HG03039 (cell line): ENCODE results near the gene MYO18B.

ENCODE experiments used
- ATAC-seq: cut with Tn5 transposase; IDR thresholded peaks from one replicate; pipeline ENCODE4 v1.9.1; 2021; ENCODE audit warnings: mild to moderate bottlenecking, moderate library complexity; ENCODE audit not compliant: unreplicated experiment

MYO18B gene

GRCh38 chr22:25935266-25936058, 193.5 kb downstream of the MYO18B start:
- ATAC-seq, result no peak

GRCh38 chr22:25938151-25938550, 196.2 kb downstream of the MYO18B start:
- ATAC-seq, result no peak

DNA sequence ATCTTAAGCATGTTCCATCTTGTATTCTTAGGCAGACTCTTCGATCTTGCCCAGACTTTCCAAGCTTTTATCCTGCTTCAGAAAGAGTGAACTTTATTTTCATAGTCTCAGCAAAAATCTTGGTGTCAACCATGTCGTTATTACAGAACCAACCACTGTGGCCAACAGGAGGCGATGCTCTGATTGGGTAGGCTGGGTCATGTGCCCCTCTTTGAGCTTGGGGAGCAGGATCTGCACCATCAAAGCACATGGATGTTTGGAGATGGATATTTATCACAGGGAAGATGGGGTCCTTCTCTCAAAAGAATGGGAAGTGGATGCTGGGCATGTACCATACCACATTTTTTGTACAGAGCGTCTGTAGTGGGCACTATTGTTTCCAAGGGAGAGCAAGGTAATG, 197.4 kb downstream of the MYO18B start:
- ATAC-seq, result no peak

GRCh38 chr22:25940479-25940878, 198.5 kb downstream of the MYO18B start:
- ATAC-seq, result no peak

DNA sequence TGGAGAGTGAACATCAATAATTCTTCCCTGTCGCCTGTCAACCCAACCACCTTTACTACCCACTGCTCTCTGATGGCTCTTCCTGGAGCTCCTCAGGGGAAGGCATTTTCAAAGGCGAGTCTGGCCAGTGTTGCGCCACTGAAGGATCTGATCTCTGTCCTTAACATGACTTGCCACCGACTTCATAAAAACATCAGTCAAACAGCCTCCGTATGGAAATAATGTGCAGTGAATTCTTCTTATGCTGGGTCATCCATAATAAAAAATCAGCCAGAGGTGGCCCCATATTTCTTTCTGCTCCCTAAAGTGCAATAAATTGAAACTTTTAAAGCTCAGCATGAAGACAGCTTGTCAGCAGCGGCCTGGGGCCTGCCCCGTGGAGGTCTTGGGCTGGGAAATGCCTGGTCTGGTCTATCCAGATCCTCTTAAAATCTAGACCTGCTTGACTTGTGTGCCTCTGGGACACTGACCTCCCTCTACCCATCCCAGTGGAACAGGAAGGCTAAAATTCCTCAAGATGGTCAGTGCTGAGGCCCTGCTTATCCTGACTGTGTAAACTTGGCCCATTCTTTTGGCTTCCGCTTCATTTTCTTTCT, 199.5 kb downstream of the MYO18B start:
- no peak for ATAC-seq

DNA sequence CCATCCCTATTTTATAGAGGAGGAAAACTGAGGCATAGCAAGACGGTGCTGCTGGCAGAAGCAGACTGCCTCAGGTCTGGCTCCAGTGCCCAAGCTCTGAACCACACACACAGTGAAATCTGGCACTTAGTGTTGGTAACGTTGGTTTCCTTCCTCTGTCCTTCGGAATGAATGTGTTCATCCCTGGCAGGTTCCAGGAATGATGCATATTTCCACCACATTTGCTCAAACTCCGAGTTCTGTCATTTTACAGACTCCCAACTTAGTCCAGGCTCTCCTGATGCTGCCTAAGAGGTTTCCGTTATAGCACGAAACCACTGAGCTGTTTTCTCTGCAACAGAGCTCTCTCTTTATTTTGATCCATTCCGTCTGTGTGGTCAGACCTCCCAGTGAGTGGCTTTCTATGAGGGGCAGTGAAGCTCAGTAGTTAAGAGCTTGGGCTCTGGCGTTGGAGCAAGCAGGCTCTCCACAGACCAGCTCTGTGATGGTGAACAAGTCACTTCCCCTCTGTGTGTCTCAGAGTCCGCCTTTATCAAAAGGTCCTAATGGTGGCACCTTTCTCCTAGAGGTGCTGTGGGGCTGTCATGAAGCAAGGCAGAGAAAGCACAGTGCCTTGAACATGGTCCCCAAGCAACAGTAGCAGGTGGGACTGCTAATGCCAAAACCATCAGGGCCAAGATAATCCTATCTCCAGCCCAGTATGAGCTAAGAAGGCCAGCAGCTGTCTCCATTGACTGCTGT, 200.3 kb downstream of the MYO18B start:
- no peak for ATAC-seq

- ATAC-seq, result no peak
Observed at GRCh38 chr22:25942856-25943411, 200.9 kb downstream of the MYO18B start.

DNA sequence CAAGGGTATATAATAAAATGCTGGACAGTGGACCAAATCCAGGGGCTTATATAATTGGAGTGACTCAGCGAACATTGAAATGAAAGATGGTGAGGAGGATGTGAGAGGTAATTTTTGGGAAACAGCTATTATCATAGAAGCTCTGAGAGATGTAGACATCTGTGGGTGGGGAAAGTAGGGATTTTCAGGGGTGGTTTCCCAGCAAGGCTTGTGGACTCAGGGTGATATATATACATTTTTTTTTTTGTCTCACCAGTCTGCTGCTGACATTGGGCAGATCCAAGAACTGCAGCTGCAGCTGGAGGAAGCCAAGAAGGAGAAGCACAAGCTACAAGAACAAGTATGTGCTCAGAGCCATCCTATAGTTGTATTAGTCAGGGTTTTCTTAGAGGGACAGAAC, 208.1 kb downstream of the MYO18B start:
- ATAC-seq, result no peak

DNA sequence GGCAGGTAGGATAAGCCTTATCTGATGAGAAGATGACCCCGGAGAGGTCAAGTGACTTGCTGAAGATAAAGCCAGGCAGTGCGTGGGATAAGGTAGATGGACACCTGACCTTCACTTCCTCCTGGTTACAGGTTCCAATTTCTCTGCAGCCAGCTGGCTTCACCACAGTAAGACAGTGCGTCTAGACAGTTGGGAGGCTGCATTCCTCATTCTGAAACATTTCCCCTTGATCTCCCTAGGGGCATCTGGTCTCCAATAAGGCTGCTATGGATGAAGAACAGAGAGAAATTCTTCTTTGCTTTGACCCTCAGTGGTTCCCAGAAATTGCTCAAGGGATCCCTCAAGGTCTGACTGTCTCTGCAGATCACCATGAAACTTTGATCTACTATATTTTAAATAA, 211.3 kb downstream of the MYO18B start:
- no peak for ATAC-seq

DNA sequence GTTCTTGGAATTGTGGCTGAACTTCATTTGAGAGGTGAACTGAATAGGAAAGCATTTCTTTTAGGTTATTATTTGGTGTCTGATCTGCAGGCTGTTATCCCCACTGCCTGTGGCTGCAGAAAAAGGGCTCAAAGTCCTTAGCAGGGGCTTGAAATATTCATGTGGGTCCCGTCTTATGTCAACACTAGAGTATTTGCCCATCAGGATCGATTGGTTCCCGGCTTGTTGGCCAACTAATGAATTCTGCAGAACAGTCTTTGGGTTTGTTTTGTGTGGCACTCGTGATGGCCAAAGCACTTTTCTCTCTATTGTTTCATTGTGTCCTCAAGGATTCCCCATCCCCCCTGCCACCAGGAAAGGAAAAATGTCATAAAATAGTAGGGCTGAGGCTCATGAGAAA, 211.9 kb downstream of the MYO18B start:
- ATAC-seq, result no peak

DNA sequence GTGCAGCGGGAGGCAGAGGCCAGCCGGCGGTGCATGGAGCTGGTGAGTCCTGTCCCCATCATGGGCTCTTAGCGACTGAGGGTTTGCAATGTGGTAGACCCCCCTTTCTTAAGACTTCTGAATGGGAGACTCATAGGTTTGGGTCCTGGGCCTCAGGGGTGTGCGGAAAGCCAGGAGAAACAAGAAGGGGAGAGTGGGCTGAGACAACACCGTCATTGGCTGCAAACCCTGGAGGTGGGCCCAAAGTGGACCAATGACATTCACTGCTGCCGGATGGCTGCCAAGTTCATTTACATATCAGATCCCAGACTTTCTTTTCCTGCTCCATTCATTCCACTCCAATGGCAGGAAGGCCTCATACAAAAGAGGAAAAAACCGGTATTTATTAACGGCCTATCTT, 213.3 kb downstream of the MYO18B start:
- no peak for ATAC-seq

DNA sequence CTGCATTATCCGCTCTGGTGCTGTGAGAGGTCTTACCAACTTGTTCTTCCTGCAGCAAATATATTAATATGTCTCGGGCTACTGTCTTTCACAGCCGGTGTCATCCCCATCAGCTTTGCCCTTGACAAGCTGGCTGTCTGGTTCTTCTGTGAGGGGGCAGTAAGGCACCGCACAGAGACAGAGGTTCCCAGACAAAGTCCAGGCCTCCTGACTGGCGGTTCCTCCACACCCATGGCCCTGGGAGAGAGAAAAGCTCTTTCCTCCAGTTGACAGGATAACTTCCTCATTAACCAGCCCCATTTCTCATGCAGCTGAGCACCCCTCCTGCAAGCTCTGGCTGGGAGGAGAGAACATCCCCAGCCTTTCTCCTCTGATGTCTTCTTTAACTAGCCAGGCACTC, 214.8 kb downstream of the MYO18B start:
- ATAC-seq, result no peak

- ATAC-seq, result no peak
Observed at GRCh38 chr22:25959818-25960774, 218.1 kb downstream of the MYO18B start.

- ATAC-seq, result no peak
Observed at GRCh38 chr22:25961699-25962098, 219.7 kb downstream of the MYO18B start.

GRCh38 chr22:25962711-25963110, 220.7 kb downstream of the MYO18B start:
- no peak for ATAC-seq

DNA sequence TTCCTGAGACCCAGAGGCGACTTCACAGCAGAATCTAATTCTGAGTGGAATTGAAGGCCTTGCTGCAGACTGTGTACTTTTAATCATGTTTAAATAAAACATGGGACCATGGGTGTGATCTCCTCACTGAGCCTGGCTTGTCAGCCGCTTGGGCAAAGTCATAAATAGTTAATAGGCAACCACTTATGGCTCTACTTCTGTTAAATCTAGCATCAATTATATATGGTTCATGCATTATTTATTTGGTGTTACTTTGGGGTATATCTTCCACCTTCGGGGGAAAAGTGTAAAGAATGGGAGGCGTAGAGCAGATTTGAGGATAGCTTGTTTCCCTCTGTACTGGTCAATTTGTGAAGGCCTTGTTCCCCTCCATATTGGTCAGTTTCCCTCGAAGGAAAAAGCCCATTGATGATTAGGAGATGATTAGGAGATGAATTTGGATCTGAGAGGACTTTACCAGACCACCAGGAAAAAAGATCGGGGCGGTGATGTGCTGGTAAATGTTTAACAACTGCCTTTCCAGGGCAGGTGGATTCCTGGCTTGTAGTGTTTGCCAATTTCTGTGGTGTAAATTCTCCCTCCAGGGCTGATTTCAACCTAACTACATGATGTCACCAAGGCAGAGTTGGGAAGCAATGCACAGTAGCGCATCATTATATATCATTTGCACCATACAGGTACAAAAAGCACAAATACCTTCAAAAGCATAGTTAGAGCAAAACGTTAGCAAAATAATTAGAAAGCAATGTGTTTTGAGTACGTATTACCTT, 223.2 kb downstream of the MYO18B start:
- no peak for ATAC-seq

DNA sequence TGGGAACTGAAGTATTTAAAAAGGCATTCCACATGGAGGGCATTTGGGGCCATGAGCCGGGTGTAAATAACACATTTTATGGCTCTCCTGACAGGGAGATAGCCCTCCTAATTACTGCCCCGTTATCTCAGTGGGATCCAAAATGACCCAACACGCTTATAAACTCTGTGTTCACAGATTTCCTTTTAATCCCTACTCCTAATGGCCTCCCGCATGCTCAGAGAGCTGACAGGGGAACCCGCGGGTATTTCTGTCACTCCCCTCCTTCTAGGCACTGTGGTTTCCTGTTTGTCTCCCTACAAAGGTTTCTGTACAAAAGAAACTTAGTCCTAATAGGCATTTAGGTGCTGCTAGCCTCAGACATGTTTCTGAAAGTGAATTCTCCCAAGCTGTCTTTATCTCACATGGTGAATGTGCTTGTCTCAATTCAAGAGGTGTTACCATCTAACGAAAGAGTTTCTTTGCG, 224.5 kb downstream of the MYO18B start:
- ATAC-seq, result no peak

DNA sequence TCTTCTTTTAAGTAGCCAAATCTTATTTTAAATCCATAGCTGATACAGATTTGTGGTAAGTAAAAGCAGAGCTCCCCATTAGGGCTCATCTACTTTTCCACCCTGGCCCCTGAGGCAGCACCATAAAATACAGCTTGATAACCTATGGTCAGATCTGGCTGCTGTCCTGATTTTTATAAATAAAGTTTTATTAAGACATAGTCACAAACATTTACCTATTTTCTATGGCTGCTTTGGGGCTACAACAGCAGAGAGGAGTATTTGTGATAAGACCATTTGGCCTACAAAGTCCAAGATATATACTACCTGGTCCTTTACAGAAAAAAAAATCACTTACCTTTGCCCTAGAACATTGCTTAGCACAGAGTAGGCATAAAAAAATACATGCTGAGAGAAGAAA, 227.3 kb downstream of the MYO18B start:
- no peak for ATAC-seq

DNA sequence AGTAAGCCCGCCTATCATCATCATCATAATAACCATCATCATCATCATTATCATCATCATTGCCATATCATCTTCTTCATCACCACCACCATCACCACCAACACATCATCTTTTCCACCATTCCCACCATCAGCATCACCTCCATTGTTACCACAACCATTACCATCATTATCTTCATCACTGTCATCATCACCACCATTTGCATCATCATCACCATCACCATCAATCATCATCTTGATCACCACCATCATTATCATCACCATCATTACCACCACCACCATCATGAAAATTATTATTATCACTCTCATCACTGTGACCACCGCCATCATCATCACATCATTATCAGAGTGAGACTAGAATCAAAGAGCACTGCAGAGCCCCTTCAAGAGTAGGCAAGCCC, 227.9 kb downstream of the MYO18B start:
- no peak for ATAC-seq
